HEK293 (cell line): Measurements from ENCODE around the gene GLG1.

ENCODE experiments used
- CTCF ChIA-PET: fragments of 350-600 bp; formaldehyde crosslinking; extraction: SDS; loops from one replicate; lab custom pipeline; 2021; ENCODE audit warnings: antibody characterized with exemption; lab: Yijun Ruan, JAX
- POLR2A ChIA-PET: fragments of 300-600 bp; formaldehyde crosslinking; extraction: SDS; loops from one replicate; lab custom pipeline; 2020; ENCODE audit warnings: antibody characterized with exemption, inconsistent platforms; lab: Yijun Ruan, JAX
- H3K27ac ChIP-seq: fragments of 200-500 bp; sonication (Bioruptor generic); 2 replicates; pipeline ENCODE4 v1.5.1; 2014; ENCODE audit warnings: low read depth, low read length, control low read depth, inconsistent platforms; ENCODE audit errors: extremely low read depth
- H3K36me3 ChIP-seq, 2 experiments: fragments of 200-500 bp in 1 of 2; sonication (Bioruptor generic) in 1 of 2; 1 replicate in 1 of 2; 2 replicates in 1 of 2; pipeline ENCODE4 v1.5.1; 2014 to 2017; ENCODE audit warnings: inconsistent platforms in 2 of 2, low read length in 2 of 2; ENCODE audit not compliant: control insufficient read depth in 2 of 2, insufficient read depth in 1 of 2
- H3K4me1 ChIP-seq: fragments of 200-500 bp; sonication (Bioruptor generic); 2 replicates; pipeline ENCODE4 v1.5.1; 2014; ENCODE audit warnings: mild to moderate bottlenecking, low read length, inconsistent platforms; ENCODE audit not compliant: control insufficient read depth, insufficient read depth
- H3K4me3 ChIP-seq: 2 replicates; pipeline ENCODE4 v1.5.1; 2011; ENCODE audit warnings: low read depth, mild to moderate bottlenecking, control low read depth, low read length, moderate library complexity
- H3K9me3 ChIP-seq: fragments of 200-500 bp; sonication (Bioruptor generic); 2 replicates; pipeline ENCODE4 v1.5.1; 2014; ENCODE audit warnings: low read depth, low read length, inconsistent platforms; ENCODE audit not compliant: control insufficient read depth, insufficient read depth
- BCL11A ChIP-seq: fragments of 450-650 bp; formaldehyde crosslinking; IDR thresholded peaks from 2 replicates; pipeline ENCODE4 v1.5.1; 2016; ENCODE audit warnings: low read depth, missing biosample characterization, missing genetic modification characterization
- BCL6B ChIP-seq: fragments of 450-650 bp; formaldehyde crosslinking; IDR thresholded peaks from 2 replicates; pipeline ENCODE4 v1.5.1; 2017; ENCODE audit warnings: missing biosample characterization, missing genetic modification characterization
- EGR2 ChIP-seq: fragments of 450-650 bp; formaldehyde crosslinking; IDR thresholded peaks from 2 replicates; pipeline ENCODE4 v1.5.1; 2016; ENCODE audit warnings: low read depth, missing biosample characterization, missing genetic modification characterization
- FEZF1 ChIP-seq: fragments of 450-650 bp; formaldehyde crosslinking; IDR thresholded peaks from 2 replicates; pipeline ENCODE4 v1.5.1; 2016; ENCODE audit warnings: missing biosample characterization, missing genetic modification characterization
- GFI1B ChIP-seq: fragments of 450-650 bp; formaldehyde crosslinking; IDR thresholded peaks from 2 replicates; pipeline ENCODE4 v1.5.1; 2016; ENCODE audit warnings: missing biosample characterization, missing genetic modification characterization
- HOXD13 ChIP-seq: sonication (generic); formaldehyde crosslinking; IDR thresholded peaks from 2 replicates; pipeline ENCODE4 v1.8.0; 2022; ENCODE audit warnings: missing genetic modification reagents, borderline replicate concordance
- MEIS1 ChIP-seq: sonication (generic); formaldehyde crosslinking; IDR thresholded peaks from 2 replicates; pipeline ENCODE4 v1.8.1; 2022; ENCODE audit warnings: missing genetic modification reagents, mild to moderate bottlenecking, borderline replicate concordance
- MYNN ChIP-seq: fragments of 450-650 bp; formaldehyde crosslinking; IDR thresholded peaks from 2 replicates; pipeline ENCODE4 v1.5.1; 2016; ENCODE audit warnings: missing biosample characterization, missing genetic modification characterization, borderline replicate concordance
- REPIN1 ChIP-seq: fragments of 450-650 bp; formaldehyde crosslinking; IDR thresholded peaks from 2 replicates; pipeline ENCODE4 v1.5.1; 2017; ENCODE audit warnings: missing biosample characterization, missing genetic modification characterization, low read depth
- YY2 ChIP-seq: fragments of 450-650 bp; formaldehyde crosslinking; IDR thresholded peaks from 2 replicates; pipeline ENCODE4 v1.5.1; 2016; ENCODE audit warnings: missing biosample characterization, missing genetic modification characterization
- ZBTB10 ChIP-seq: fragments of 450-650 bp; formaldehyde crosslinking; IDR thresholded peaks from 2 replicates; pipeline ENCODE4 v1.5.1; 2016; ENCODE audit warnings: missing biosample characterization, missing genetic modification characterization
- ZNF10 ChIP-seq: fragments of 450-650 bp; formaldehyde crosslinking; IDR thresholded peaks from 2 replicates; pipeline ENCODE4 v1.5.1; 2017; ENCODE audit warnings: missing biosample characterization, missing genetic modification characterization
- ZNF121 ChIP-seq: fragments of 450-650 bp; formaldehyde crosslinking; IDR thresholded peaks from 2 replicates; pipeline ENCODE4 v1.5.1; 2016; ENCODE audit warnings: missing biosample characterization, missing genetic modification characterization
- ZNF133 ChIP-seq: fragments of 450-650 bp; formaldehyde crosslinking; IDR thresholded peaks from 2 replicates; pipeline ENCODE4 v1.5.1; 2016; ENCODE audit warnings: missing biosample characterization, missing genetic modification characterization
- ZNF148 ChIP-seq: fragments of 450-650 bp; formaldehyde crosslinking; IDR thresholded peaks from 2 replicates; pipeline ENCODE4 v1.5.0; 2017; ENCODE audit warnings: missing biosample characterization, missing genetic modification characterization, borderline replicate concordance
- ZNF155 ChIP-seq: fragments of 450-650 bp; formaldehyde crosslinking; IDR thresholded peaks from 2 replicates; pipeline ENCODE4 v1.5.1; 2016; ENCODE audit warnings: missing biosample characterization, missing genetic modification characterization
- ZNF169 ChIP-seq: fragments of 450-650 bp; formaldehyde crosslinking; IDR thresholded peaks from 2 replicates; pipeline ENCODE4 v1.5.1; 2016; ENCODE audit warnings: missing biosample characterization, missing genetic modification characterization
- ZNF175 ChIP-seq: fragments of 450-650 bp; formaldehyde crosslinking; IDR thresholded peaks from 2 replicates; pipeline ENCODE4 v1.5.1; 2016; ENCODE audit warnings: missing biosample characterization, missing genetic modification characterization
- ZNF18 ChIP-seq: fragments of 450-650 bp; formaldehyde crosslinking; IDR thresholded peaks from 2 replicates; pipeline ENCODE4 v1.5.1; 2016; ENCODE audit warnings: missing biosample characterization, missing genetic modification characterization
- ZNF266 ChIP-seq: fragments of 450-650 bp; formaldehyde crosslinking; IDR thresholded peaks from 2 replicates; pipeline ENCODE4 v1.5.1; 2016; ENCODE audit warnings: missing biosample characterization, missing genetic modification characterization, low read depth
- ZNF311 ChIP-seq: fragments of 450-650 bp; formaldehyde crosslinking; IDR thresholded peaks from 2 replicates; pipeline ENCODE4 v1.5.1; 2017; ENCODE audit warnings: missing biosample characterization, missing genetic modification characterization, borderline replicate concordance
- ZNF324 ChIP-seq: fragments of 450-650 bp; formaldehyde crosslinking; IDR thresholded peaks from 2 replicates; pipeline ENCODE4 v1.5.1; 2016; ENCODE audit warnings: missing biosample characterization, missing genetic modification characterization
- ZNF548 ChIP-seq: fragments of 450-650 bp; formaldehyde crosslinking; IDR thresholded peaks from 2 replicates; pipeline ENCODE4 v1.5.1; 2016; ENCODE audit warnings: missing biosample characterization, missing genetic modification characterization
- ZNF560 ChIP-seq: fragments of 450-650 bp; formaldehyde crosslinking; IDR thresholded peaks from 2 replicates; pipeline ENCODE4 v1.5.1; 2017; ENCODE audit warnings: missing biosample characterization, missing genetic modification characterization, borderline replicate concordance
- ZNF76 ChIP-seq: fragments of 450-650 bp; formaldehyde crosslinking; IDR thresholded peaks from 2 replicates; pipeline ENCODE4; 2016; ENCODE audit warnings: low read depth, missing biosample characterization, missing genetic modification characterization, borderline replicate concordance
- ZNF776 ChIP-seq: fragments of 450-650 bp; formaldehyde crosslinking; IDR thresholded peaks from 2 replicates; pipeline ENCODE4 v1.5.0; 2017; ENCODE audit warnings: missing biosample characterization, missing genetic modification characterization, borderline replicate concordance
- ZNF830 ChIP-seq: fragments of 450-650 bp; IDR thresholded peaks from 2 replicates; pipeline ENCODE4 v1.5.0; 2018; ENCODE audit warnings: missing biosample characterization, missing genetic modification characterization, low read depth, mild to moderate bottlenecking, moderate library complexity
- ZXDB ChIP-seq: fragments of 450-650 bp; formaldehyde crosslinking; IDR thresholded peaks from 2 replicates; pipeline ENCODE4 v1.5.1; 2016; ENCODE audit warnings: missing biosample characterization, missing genetic modification characterization

The GLG1 gene

GRCh38 chr16:74567901-74568300, 39.0 kb downstream of the GLG1 start:
- Histone ChIP-seq H3K9me3 (no peaks in the 10 kb centered on the region), H3K27ac (no peak overlapping the region), H3K4me3 (no peak overlapping the region), H3K36me3 (no peaks in the 10 kb centered on the region), H3K4me1 (peaks cover 6% of the 10 kb centered on the region)
- TF ChIP-seq ZNF133 (tag by site-specific recombination): no peak
- no peak for TF ChIP-seq EGR2 (tag by site-specific recombination)
- no peak for TF ChIP-seq BCL6B
- no peak for TF ChIP-seq ZBTB10
- TF ChIP-seq MEIS1 (CRISPR knock-in tag): no peak
- TF ChIP-seq BCL11A (tag by site-specific recombination): no peak
- TF ChIP-seq ZNF121 (tag by site-specific recombination): no peak
- no peak for TF ChIP-seq REPIN1 (tag by site-specific recombination)
- ChIA-PET POLR2A (no interaction called here), CTCF (no interaction called here)

GRCh38 chr16:74565378-74565777, 41.5 kb downstream of the GLG1 start:
- Histone ChIP-seq H3K4me3 (no peak overlapping the region), H3K36me3 (no peaks in the 10 kb centered on the region), H3K4me1 (peaks cover 6% of the 10 kb centered on the region), H3K9me3 (no peaks in the 10 kb centered on the region), H3K27ac (no peak overlapping the region)
- no peak for TF ChIP-seq ZNF18 (tag by site-specific recombination)
- no peak for TF ChIP-seq ZNF148 (tag by site-specific recombination)
- TF ChIP-seq ZNF155 (tag by site-specific recombination): no peak
- TF ChIP-seq ZNF10 (tag by site-specific recombination): peak; percentile 89
- no peak for TF ChIP-seq HOXD13 (CRISPR knock-in tag)
- TF ChIP-seq ZNF311 (tag by site-specific recombination): no peak
- TF ChIP-seq ZNF76 (tag by site-specific recombination): no peak
- no peak for TF ChIP-seq ZNF548 (tag by site-specific recombination)
- TF ChIP-seq BCL6B: no peak
- TF ChIP-seq MYNN (tag by site-specific recombination): no peak
- TF ChIP-seq YY2 (tag by site-specific recombination): no peak
- TF ChIP-seq GFI1B (tag by site-specific recombination): 0 out of 2 replicates have a peak, but pooled peaks have one; percentile 23
- TF ChIP-seq ZNF830 (tag by site-specific recombination): no peak
- TF ChIP-seq ZNF324 (tag by site-specific recombination): no peak
- TF ChIP-seq ZNF560: no peak
- no peak for TF ChIP-seq ZNF169
- no peak for TF ChIP-seq ZNF175 (tag by site-specific recombination)
- TF ChIP-seq ZXDB (tag by site-specific recombination): no peak
- TF ChIP-seq ZNF776 (tag by site-specific recombination): no peak
- peak; percentile 23; the same call in 1 of the 2 replicates for TF ChIP-seq FEZF1 (tag by site-specific recombination)
- TF ChIP-seq ZNF266: no peak
- ChIA-PET CTCF (no interaction called here), POLR2A (no interaction called here)
